Neuronal stem cell (in vitro differentiated cells): ENCODE results near the gene PPP6R3.

Experiments used
- DNase-seq: peaks from one replicate; pipeline ENCODE4 v3.0.0-alpha.2; 2013; ENCODE audit warnings: low spot score
- H2AFZ ChIP-seq: one replicate; pipeline ENCODE4 v1.6.1; 2013; ENCODE audit warnings: mild to moderate bottlenecking, low read length, inconsistent platforms
- H2AK5ac ChIP-seq: 2 replicates; pipeline ENCODE4 v1.6.1; 2013; ENCODE audit warnings: low read depth, mild to moderate bottlenecking, inconsistent platforms, low read length, moderate library complexity, mixed read lengths
- H2BK120ac ChIP-seq: 2 replicates; pipeline ENCODE4 v1.6.1; 2013; ENCODE audit warnings: low read depth, mild to moderate bottlenecking, inconsistent platforms, low read length, moderate library complexity, mixed read lengths
- H2BK12ac ChIP-seq: one replicate; pipeline ENCODE4 v1.6.1; 2013; ENCODE audit warnings: low read length, inconsistent platforms
- H2BK15ac ChIP-seq: 2 replicates; pipeline ENCODE4 v1.6.1; 2013; ENCODE audit warnings: mild to moderate bottlenecking, low read length, inconsistent platforms, mixed read lengths
- H2BK5ac ChIP-seq: one replicate; pipeline ENCODE4 v1.6.1; 2013; ENCODE audit warnings: inconsistent platforms, mild to moderate bottlenecking, low read length, moderate library complexity
- H3K14ac ChIP-seq: one replicate; pipeline ENCODE4 v1.6.1; 2013; ENCODE audit warnings: low read length, inconsistent platforms
- H3K18ac ChIP-seq: 2 replicates; pipeline ENCODE4 v1.6.1; 2013; ENCODE audit warnings: low read length, inconsistent platforms
- H3K23ac ChIP-seq: 2 replicates; pipeline ENCODE4 v1.6.1; 2013; ENCODE audit warnings: low read depth, mild to moderate bottlenecking, mixed read lengths, low read length, inconsistent platforms; ENCODE audit not compliant: poor library complexity
- H3K27ac ChIP-seq: replicated peaks from 3 replicates; pipeline ENCODE4 v1.5.1; 2013; ENCODE audit warnings: low read length, inconsistent platforms
- H3K27me3 ChIP-seq, 3 experiments: 2 replicates each; pipeline ENCODE4 v1.6.1; 2013; ENCODE audit warnings: low read length in 3 of 3, mild to moderate bottlenecking in 2 of 3, inconsistent platforms in 1 of 3, low read depth in 1 of 3, mixed read lengths in 1 of 3, moderate library complexity in 1 of 3; ENCODE audit not compliant: control insufficient read depth in 3 of 3, insufficient read depth in 3 of 3
- H3K36me3 ChIP-seq, 2 donors: replicated peaks in 1 of 2; 2 replicates each; pipeline ENCODE4 v1.6.1; 2013; ENCODE audit warnings: low read length in 2 of 2; ENCODE audit not compliant: control insufficient read depth in 2 of 2, insufficient read depth in 2 of 2
- H3K4ac ChIP-seq: 2 replicates; pipeline ENCODE4 v1.6.1; 2013; ENCODE audit warnings: inconsistent platforms, mild to moderate bottlenecking, low read length, moderate library complexity
- H3K4me1 ChIP-seq, 2 donors: 1 replicate in 1 of 2; 2 replicates in 1 of 2; pipeline ENCODE4 v1.6.1; 2013; ENCODE audit warnings: low read length in 2 of 2, low read depth in 1 of 2; ENCODE audit not compliant: control insufficient read depth in 2 of 2, insufficient read depth in 1 of 2
- H3K4me2 ChIP-seq: one replicate; pipeline ENCODE4 v1.6.1; 2013; ENCODE audit warnings: mild to moderate bottlenecking, low read length, inconsistent platforms; ENCODE audit not compliant: insufficient read depth, poor library complexity, severe bottlenecking
- H3K4me3 ChIP-seq, 2 donors: 2 replicates each; pipeline ENCODE4 v1.5.1; 2013; ENCODE audit warnings: low read length in 2 of 2, mild to moderate bottlenecking in 2 of 2, inconsistent platforms in 1 of 2, moderate library complexity in 1 of 2
- H3K79me1 ChIP-seq: one replicate; pipeline ENCODE4 v1.6.1; 2013; ENCODE audit warnings: low read depth, mild to moderate bottlenecking, inconsistent platforms, low read length, moderate library complexity
- H3K9ac ChIP-seq: one replicate; pipeline ENCODE4 v1.6.1; 2013; ENCODE audit warnings: mild to moderate bottlenecking, low read depth, low read length, inconsistent platforms; ENCODE audit not compliant: poor library complexity
- H3K9me3 ChIP-seq, 2 donors: replicated peaks in 1 of 2; 2 replicates each; pipeline versions ENCODE3 to v1.6.1; 2013; ENCODE audit warnings: low read length in 2 of 2, mild to moderate bottlenecking in 2 of 2, inconsistent platforms in 1 of 2, low read depth in 1 of 2, mixed read lengths in 1 of 2, moderate library complexity in 1 of 2; ENCODE audit not compliant: control insufficient read depth in 2 of 2, insufficient read depth in 1 of 2
- H4K8ac ChIP-seq: one replicate; pipeline ENCODE4 v1.6.1; 2013; ENCODE audit warnings: low read depth, mild to moderate bottlenecking, inconsistent platforms, low read length, moderate library complexity
- H4K91ac ChIP-seq: one replicate; pipeline ENCODE4 v1.6.1; 2013; ENCODE audit warnings: low read length, low read depth, mild to moderate bottlenecking, inconsistent platforms; ENCODE audit not compliant: poor library complexity
- WGBS, 2 donors: extraction: QIAGEN DNeasy Blood & Tissue Kit; methylation state at CpG; one replicate each; pipeline ENCODE4 v1.1.7; 2013; ENCODE audit warnings: missing lambda C conversion rate in 2 of 2, mixed read lengths in 1 of 2; ENCODE audit not compliant: insufficient read length in 2 of 2, insufficient replicate concordance in 1 of 2; ENCODE audit errors: extremely low coverage in 2 of 2; 5-methylcytosine and 5-hydroxymethylcytosine counted together

PPP6R3 gene

GRCh38 chr11:68594123-68594522 is 133.6 kb downstream of the PPP6R3 start:
- Histone ChIP-seq H3K4me1 (no peaks in the 10 kb centered on the region), H2AFZ (no peak overlapping the region), H2AK5ac (no peak overlapping the region), H2BK15ac (no peak overlapping the region), H3K23ac (no peak overlapping the region), H3K9me3 (no peaks in the 10 kb centered on the region), H4K91ac (no peak overlapping the region), H3K27ac (no peak overlapping the region), H3K36me3 (peaks cover 44 to 97% of the 10 kb centered on the region in 2 donors), H4K8ac (no peak overlapping the region), H3K9ac (no peak overlapping the region), H2BK120ac (no peak overlapping the region), H3K27me3 (no peaks in the 10 kb centered on the region), H3K4me3 (no peak overlapping the region), H3K79me1 (peaks cover 8% of the 10 kb centered on the region), H3K4ac (no peak overlapping the region), H2BK12ac (no peak overlapping the region), H2BK5ac (no peak overlapping the region), H3K4me2 (no peak overlapping the region), H3K14ac (no peak overlapping the region), H3K18ac (no peak overlapping the region)
- WGBS, 2 donors = no CpG with 5 or more reads among the region's 4 CpGs
- DNase-seq = no peak

GRCh38 chr11:68596231-68596630 is 135.7 kb downstream of the PPP6R3 start:
- H3K4ac ChIP-seq = no peak overlapping the region
- H3K4me2 ChIP-seq = no peak overlapping the region
- H3K23ac ChIP-seq = peak overlapping the region; percentile 26
- H3K36me3 ChIP-seq = peaks cover 48 to 96% of the 10 kb centered on the region in 2 donors
- H4K8ac ChIP-seq = no peak overlapping the region
- no peaks in the 10 kb centered on the region for H3K9me3 ChIP-seq
- no peaks in the 10 kb centered on the region for H3K4me1 ChIP-seq
- no peak overlapping the region for H2BK15ac ChIP-seq
- peaks cover 3% of the 10 kb centered on the region for H3K79me1 ChIP-seq
- no peak overlapping the region for H2BK5ac ChIP-seq
- H2BK120ac ChIP-seq = no peak overlapping the region
- no peak overlapping the region for H3K9ac ChIP-seq
- H3K27ac ChIP-seq = no peak overlapping the region
- no peak overlapping the region for H3K14ac ChIP-seq
- no peak overlapping the region for H3K4me3 ChIP-seq
- no peak overlapping the region for H2BK12ac ChIP-seq
- H3K27me3 ChIP-seq = no peaks in the 10 kb centered on the region
- H2AFZ ChIP-seq = no peak overlapping the region
- no CpG with 5 or more reads among the region's 4 CpGs for WGBS, 2 donors
- no peak overlapping the region for H4K91ac ChIP-seq
- no peak overlapping the region for H3K18ac ChIP-seq
- DNase-seq = no peak
- no peak overlapping the region for H2AK5ac ChIP-seq

- Histone ChIP-seq H2BK5ac (no peak overlapping the region), H3K23ac (no peak overlapping the region), H3K27me3 (no peaks in the 10 kb centered on the region), H3K4me3 (no peak overlapping the region), H3K4me2 (no peak overlapping the region), H3K9me3 (peaks cover 0 to 2% of the 10 kb centered on the region in 2 donors), H3K79me1 (peaks cover 3% of the 10 kb centered on the region), H4K8ac (no peak overlapping the region), H2BK15ac (no peak overlapping the region), H2BK120ac (no peak overlapping the region), H3K9ac (no peak overlapping the region), H3K36me3 (peaks cover 63 to 96% of the 10 kb centered on the region in 2 donors), H3K18ac (no peak overlapping the region), H2AK5ac (no peak overlapping the region), H4K91ac (no peak overlapping the region), H2BK12ac (no peak overlapping the region), H3K14ac (no peak overlapping the region), H3K27ac (no peak overlapping the region), H2AFZ (no peak overlapping the region), H3K4ac (no peak overlapping the region), H3K4me1 (no peaks in the 10 kb centered on the region)
- WGBS, 2 donors = no CpG with 5 or more reads among the region's 7 CpGs
- no peak for DNase-seq
Observed at GRCh38 chr11:68598816-68599653, 138.5 kb downstream of the PPP6R3 start.

- Histone ChIP-seq H3K4ac (no peak overlapping the region), H2BK15ac (no peak overlapping the region), H3K79me1 (peaks cover 3% of the 10 kb centered on the region), H2BK12ac (no peak overlapping the region), H3K14ac (no peak overlapping the region), H3K23ac (no peak overlapping the region), H2AFZ (no peak overlapping the region), H2BK5ac (no peak overlapping the region), H3K36me3 (peaks cover 61 to 98% of the 10 kb centered on the region in 2 donors), H3K27ac (no peak overlapping the region), H3K9ac (no peak overlapping the region), H2BK120ac (no peak overlapping the region), H2AK5ac (no peak overlapping the region), H3K27me3 (no peaks in the 10 kb centered on the region), H3K4me3 (no peak overlapping the region), H3K4me2 (no peak overlapping the region), H3K18ac (no peak overlapping the region), H3K4me1 (no peaks in the 10 kb centered on the region), H3K9me3 (peaks cover 0 to 2% of the 10 kb centered on the region in 2 donors), H4K8ac (no peak overlapping the region), H4K91ac (no peak overlapping the region)
- no peak for DNase-seq
- no CpG with 5 or more reads among the region's 7 CpGs for whole genome bisulfite sequencing, 2 donors
Observed at GRCh38 chr11:68601147-68601546, 140.6 kb downstream of the PPP6R3 start.
